Karpas-422 (cell line): Measurements from ENCODE around the gene LIMK1. TPM values are rescaled to one million over a fixed set of nuclear protein-coding genes. Genes with fewer than 3 reads are reported as not detected.
"Not testable (repeated sequence)": the region's sequence is repeated elsewhere in the genome, so short reads cannot be mapped to it uniquely, and the experiment has no call there.

Experiments
- DNase-seq: peaks from one replicate; pipeline ENCODE4 v3.0.0-alpha.2; 2015
- H2AFZ ChIP-seq: fragments of 200-600 bp; sonication (generic); 2 replicates; pipeline ENCODE4 v1.6.1; 2014; ENCODE audit warnings: antibody characterized with exemption, low read length, mixed read lengths
- H3K27ac ChIP-seq: fragments of 200-600 bp; sonication (generic); 2 replicates; pipeline ENCODE4 v1.5.1; 2014; ENCODE audit warnings: mild to moderate bottlenecking, low read length, moderate library complexity
- H3K27me3 ChIP-seq: fragments of 200-600 bp; sonication (generic); 2 replicates; pipeline ENCODE4 v1.6.1; 2014; ENCODE audit warnings: low read length, mixed read lengths
- H3K36me3 ChIP-seq: fragments of 200-600 bp; sonication (generic); 2 replicates; pipeline ENCODE4 v1.6.1; 2014; ENCODE audit warnings: low read length, mixed read lengths; ENCODE audit not compliant: insufficient read depth
- H3K4me1 ChIP-seq: fragments of 200-600 bp; sonication (generic); 2 replicates; pipeline ENCODE4 v1.6.1; 2014; ENCODE audit warnings: mild to moderate bottlenecking, low read length, mixed read lengths
- H3K4me2 ChIP-seq: fragments of 200-600 bp; sonication (generic); 2 replicates; pipeline ENCODE4 v1.6.1; 2014; ENCODE audit warnings: low read length, low read depth, mild to moderate bottlenecking; ENCODE audit not compliant: poor library complexity, severe bottlenecking
- H3K4me3 ChIP-seq: fragments of 200-600 bp; sonication (generic); 2 replicates; pipeline ENCODE4 v1.5.1; 2014; ENCODE audit warnings: mild to moderate bottlenecking, antibody characterized with exemption, low read length, mixed read lengths
- H3K79me2 ChIP-seq: fragments of 200-600 bp; sonication (generic); 2 replicates; pipeline ENCODE4 v1.6.1; 2014; ENCODE audit warnings: mild to moderate bottlenecking, low read length, mixed read lengths
- H3K9ac ChIP-seq: fragments of 200-600 bp; sonication (generic); 2 replicates; pipeline ENCODE4 v1.6.0; 2014; ENCODE audit warnings: low read length
- H3K9me2 ChIP-seq: fragments of 200-600 bp; sonication (generic), shearing (Covaris generic); replicated peaks from 2 replicates; pipeline ENCODE4 v1.6.0; 2014; ENCODE audit warnings: mild to moderate bottlenecking, low read length, moderate library complexity; ENCODE audit not compliant: insufficient read depth
- H3K9me3 ChIP-seq: fragments of 300-700, 200-600 bp; sonication (generic); 2 replicates; pipeline ENCODE4 v1.6.1; 2014; ENCODE audit warnings: low read length, mixed read lengths
- H4K20me1 ChIP-seq: fragments of 200-600 bp; sonication (generic); 2 replicates; pipeline ENCODE4 v1.6.1; 2014; ENCODE audit warnings: mild to moderate bottlenecking, antibody characterized with exemption, low read length, low read depth; ENCODE audit not compliant: insufficient read depth
- total RNA-seq: library from RNA; depleted of rRNA; stranded (reverse); fragments of >200 nt; shearing (Covaris generic); gene quantifications from 2 replicates; pipeline ENCODE4 v1.2.3, GENCODE V29; 2014; ENCODE audit warnings: low replicate concordance

Gene LIMK1
- total RNA-seq, 1 experiment from 2014 or later = 44.7 TPM

DNA sequence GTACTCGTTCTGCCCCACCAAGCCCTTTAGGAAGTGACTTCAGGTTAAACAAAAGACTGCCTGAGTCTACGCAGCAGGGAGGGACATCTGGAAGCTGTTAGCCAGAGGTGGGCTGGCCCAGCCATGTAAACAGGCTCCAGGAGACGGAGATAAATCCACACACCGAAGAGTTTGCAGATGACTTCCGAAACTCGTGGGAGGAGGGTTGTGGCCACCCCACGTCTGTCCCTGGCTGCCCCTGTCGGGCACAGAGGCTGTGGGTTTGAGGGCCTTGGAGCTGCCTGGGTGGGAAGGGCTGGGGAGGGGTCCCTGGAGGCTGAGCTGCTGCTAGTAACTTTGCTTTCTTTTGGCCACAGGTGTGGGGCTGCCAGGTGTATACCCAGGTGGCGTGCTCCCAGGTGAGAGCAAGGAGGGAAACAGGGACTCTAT lies 40.1 kb upstream of the LIMK1 start:
- Histone ChIP-seq H3K4me1 (no peaks in the 10 kb centered on the region), H3K4me3 (no peak overlapping the region), H3K9me2 (no peaks in the 10 kb centered on the region), H3K27ac (no peak overlapping the region), H3K79me2 (no peaks in the 10 kb centered on the region), H3K4me2 (no peak overlapping the region), H2AFZ (no peak overlapping the region), H3K9me3 (no peaks in the 10 kb centered on the region), H3K9ac (no peak overlapping the region), H4K20me1 (no peaks in the 10 kb centered on the region), H3K36me3 (no peaks in the 10 kb centered on the region), H3K27me3 (no peaks in the 10 kb centered on the region)
- no peak for DNase-seq

- no peaks in the 10 kb centered on the region for H3K9me2 ChIP-seq
- H4K20me1 ChIP-seq = no peaks in the 10 kb centered on the region
- no peaks in the 10 kb centered on the region for H3K9me3 ChIP-seq
- H3K4me1 ChIP-seq = no peaks in the 10 kb centered on the region
- H3K36me3 ChIP-seq = no peaks in the 10 kb centered on the region
- H3K27me3 ChIP-seq = no peaks in the 10 kb centered on the region
- no peak overlapping the region for H3K9ac ChIP-seq
- no peaks in the 10 kb centered on the region for H3K79me2 ChIP-seq
- no peak overlapping the region for H2AFZ ChIP-seq
- no peak overlapping the region for H3K27ac ChIP-seq
- H3K4me3 ChIP-seq = no peak overlapping the region
- H3K4me2 ChIP-seq = no peak overlapping the region
- no peak for DNase-seq
Measured at GRCh38 chr7:74044366-74045350, 38.9 kb upstream of the LIMK1 start.

GRCh38 chr7:74046581-74046980 lies 37.0 kb upstream of the LIMK1 start:
- not testable (repeated sequence) for H2AFZ ChIP-seq, H4K20me1 ChIP-seq, H3K9ac ChIP-seq, DNase-seq, H3K36me3 ChIP-seq, H3K4me2 ChIP-seq, H3K9me2 ChIP-seq, H3K27ac ChIP-seq, H3K4me1 ChIP-seq, H3K27me3 ChIP-seq, H3K79me2 ChIP-seq, H3K9me3 ChIP-seq, H3K4me3 ChIP-seq

DNA sequence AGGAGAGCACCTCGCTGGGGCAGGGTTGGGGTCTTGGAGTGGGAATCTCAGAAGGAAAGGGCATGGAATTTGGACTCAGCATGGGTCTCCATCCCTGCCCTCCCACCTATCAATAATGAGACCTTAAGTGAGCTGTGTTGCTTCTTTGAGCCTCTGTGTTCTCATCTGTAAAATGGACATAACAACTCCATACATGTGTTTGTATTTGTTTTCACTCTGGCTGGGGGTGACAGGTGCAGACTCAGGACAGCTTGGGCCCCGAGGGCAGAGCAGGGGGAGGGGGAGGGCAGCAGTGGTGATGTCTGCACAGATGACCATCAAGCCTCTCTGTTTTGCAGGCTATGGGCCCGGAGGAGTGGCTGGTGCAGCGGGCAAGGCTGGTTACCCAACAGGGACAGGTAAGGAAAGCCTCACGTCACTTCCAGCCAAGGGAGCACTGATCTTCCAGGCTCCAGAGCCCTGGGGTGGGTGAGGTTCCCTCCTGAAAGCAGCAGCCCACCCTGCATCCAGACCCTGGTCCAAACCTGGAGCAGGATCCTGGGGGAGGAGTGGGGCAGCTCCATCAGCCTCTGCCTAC lies 35.7 kb upstream of the LIMK1 start:
- Histone ChIP-seq H3K79me2 (no peaks in the 10 kb centered on the region), H4K20me1 (0 out of 2 replicates have a peak, but pooled peaks cover 3% of the 10 kb centered on the region), H3K36me3 (no peaks in the 10 kb centered on the region), H3K9me3 (no peaks in the 10 kb centered on the region), H2AFZ (no peak overlapping the region), H3K27ac (no peak overlapping the region), H3K4me1 (peaks cover 3% of the 10 kb centered on the region; the same call in 1 of the 2 replicates), H3K9ac (no peak overlapping the region), H3K4me2 (no peak overlapping the region), H3K9me2 (no peaks in the 10 kb centered on the region), H3K4me3 (no peak overlapping the region), H3K27me3 (no peaks in the 10 kb centered on the region)
- no peak for DNase-seq

DNA sequence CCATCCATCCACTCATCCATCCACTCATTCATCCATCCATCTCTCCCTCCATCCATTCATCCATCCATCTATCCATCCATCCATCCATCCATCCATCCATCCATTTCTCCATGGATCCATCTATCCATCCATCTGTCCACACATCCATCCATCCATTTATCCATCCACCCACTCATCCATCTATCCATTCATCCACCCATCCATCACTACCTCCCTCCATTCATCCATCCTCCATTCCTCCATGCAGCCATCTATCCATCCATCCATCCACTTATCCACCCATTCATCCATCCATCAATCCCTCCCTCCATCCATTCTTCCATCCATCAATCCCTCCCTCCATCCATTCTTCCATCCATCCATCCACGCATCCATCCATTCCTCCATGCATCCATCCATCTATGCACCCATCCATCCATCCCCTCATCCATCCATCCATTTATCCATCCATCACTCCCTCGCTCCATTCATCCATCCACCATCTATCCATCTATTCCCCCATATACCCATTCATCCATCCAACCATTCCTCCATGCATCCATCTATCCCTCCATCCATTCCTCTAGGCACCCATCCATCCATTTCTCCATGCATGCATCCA lies 34.5 kb upstream of the LIMK1 start:
- Histone ChIP-seq H3K27ac (no peak overlapping the region), H3K79me2 (no peaks in the 10 kb centered on the region), H3K4me2 (no peak overlapping the region), H3K9me2 (no peaks in the 10 kb centered on the region), H2AFZ (no peak overlapping the region), H4K20me1 (0 out of 2 replicates have a peak, but pooled peaks cover 3% of the 10 kb centered on the region), H3K27me3 (no peaks in the 10 kb centered on the region), H3K9me3 (no peaks in the 10 kb centered on the region), H3K4me3 (no peak overlapping the region), H3K9ac (no peak overlapping the region), H3K36me3 (no peaks in the 10 kb centered on the region), H3K4me1 (peaks cover 3% of the 10 kb centered on the region; the same call in 1 of the 2 replicates)
- no peak for DNase-seq

- Histone ChIP-seq H4K20me1 (0 out of 2 replicates have a peak, but pooled peaks cover 3% of the 10 kb centered on the region), H3K9ac (no peak overlapping the region), H3K4me1 (peaks cover 3% of the 10 kb centered on the region; the same call in 1 of the 2 replicates), H3K79me2 (no peaks in the 10 kb centered on the region), H3K9me3 (no peaks in the 10 kb centered on the region), H3K27me3 (no peaks in the 10 kb centered on the region), H3K4me2 (no peak overlapping the region), H3K4me3 (no peak overlapping the region), H3K36me3 (no peaks in the 10 kb centered on the region), H2AFZ (no peak overlapping the region), H3K9me2 (no peaks in the 10 kb centered on the region), H3K27ac (no peak overlapping the region)
- no peak for DNase-seq
Measured at GRCh38 chr7:74049997-74050798, 33.4 kb upstream of the LIMK1 start.

- Histone ChIP-seq H3K9me2 (no peaks in the 10 kb centered on the region), H3K79me2 (no peaks in the 10 kb centered on the region), H2AFZ (no peak overlapping the region), H3K27me3 (no peaks in the 10 kb centered on the region), H3K4me3 (no peak overlapping the region), H3K9ac (no peak overlapping the region), H3K4me1 (peaks cover 3% of the 10 kb centered on the region; the same call in 1 of the 2 replicates), H4K20me1 (0 out of 2 replicates have a peak, but pooled peaks cover 3% of the 10 kb centered on the region), H3K27ac (no peak overlapping the region), H3K36me3 (no peaks in the 10 kb centered on the region), H3K4me2 (no peak overlapping the region), H3K9me3 (no peaks in the 10 kb centered on the region)
- DNase-seq = no peak
Measured at GRCh38 chr7:74051193-74051592, 32.4 kb upstream of the LIMK1 start.
